ENCODE results near the gene RIPOR2.
"Not testable (repeated sequence)": the region's sequence is repeated elsewhere in the genome, so short reads cannot be mapped to it uniquely, and the experiment has no call there.

The RIPOR2 gene

DNA sequence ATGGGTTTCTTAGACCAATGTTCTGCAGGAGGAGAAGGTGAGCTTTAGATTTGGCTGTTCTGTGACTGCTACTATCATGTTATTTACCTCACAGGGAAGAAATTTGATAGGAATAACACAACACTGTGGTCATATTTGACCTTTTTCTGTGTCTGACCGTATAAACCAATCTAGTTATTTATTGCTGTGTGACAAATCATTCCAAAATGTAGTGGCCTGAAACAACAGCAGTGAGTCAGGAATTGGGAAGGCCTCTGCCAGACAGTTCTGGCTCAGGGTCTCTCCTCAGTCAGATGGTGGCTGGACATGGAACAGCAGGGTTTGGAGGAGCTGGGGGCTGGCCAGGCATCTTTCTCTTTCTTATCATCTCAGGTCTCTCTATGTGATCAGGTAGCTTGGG is 33.0 kb downstream of the RIPOR2 start:
- DNase-seq (ENCODE audit: low spot score) = no peak

DNA sequence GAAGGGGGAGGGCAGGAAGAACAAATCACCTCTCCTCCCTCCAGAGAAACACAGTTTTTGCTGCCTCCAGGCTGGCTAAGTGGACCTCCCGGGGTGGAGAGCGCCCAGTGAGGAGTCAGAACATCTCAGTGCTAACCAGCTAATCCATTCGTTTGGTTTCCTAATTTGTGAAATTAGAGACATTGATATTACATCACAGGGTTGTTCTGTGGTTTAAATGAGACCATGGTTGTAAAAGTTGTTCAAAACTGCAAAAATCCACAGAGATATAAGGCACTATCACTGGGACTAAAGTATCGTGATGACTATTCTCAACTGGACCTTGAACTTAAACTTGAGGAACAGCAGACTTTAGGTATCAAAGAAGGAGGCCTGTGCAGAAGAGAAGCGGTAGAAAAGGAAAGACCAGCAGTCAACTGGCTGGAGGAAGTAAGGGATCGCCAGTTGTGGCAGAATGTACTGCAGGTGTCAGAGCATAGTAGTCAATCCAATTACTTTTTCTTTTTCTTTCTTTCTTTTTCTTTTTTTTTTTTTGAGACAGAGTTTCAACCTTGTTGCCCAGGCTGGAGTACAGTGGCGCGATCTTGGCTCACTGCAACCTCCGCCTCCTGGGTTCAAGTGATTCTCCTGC is 33.9 kb downstream of the RIPOR2 start:
- DNase-seq (ENCODE audit: low spot score) = no peak

DNA sequence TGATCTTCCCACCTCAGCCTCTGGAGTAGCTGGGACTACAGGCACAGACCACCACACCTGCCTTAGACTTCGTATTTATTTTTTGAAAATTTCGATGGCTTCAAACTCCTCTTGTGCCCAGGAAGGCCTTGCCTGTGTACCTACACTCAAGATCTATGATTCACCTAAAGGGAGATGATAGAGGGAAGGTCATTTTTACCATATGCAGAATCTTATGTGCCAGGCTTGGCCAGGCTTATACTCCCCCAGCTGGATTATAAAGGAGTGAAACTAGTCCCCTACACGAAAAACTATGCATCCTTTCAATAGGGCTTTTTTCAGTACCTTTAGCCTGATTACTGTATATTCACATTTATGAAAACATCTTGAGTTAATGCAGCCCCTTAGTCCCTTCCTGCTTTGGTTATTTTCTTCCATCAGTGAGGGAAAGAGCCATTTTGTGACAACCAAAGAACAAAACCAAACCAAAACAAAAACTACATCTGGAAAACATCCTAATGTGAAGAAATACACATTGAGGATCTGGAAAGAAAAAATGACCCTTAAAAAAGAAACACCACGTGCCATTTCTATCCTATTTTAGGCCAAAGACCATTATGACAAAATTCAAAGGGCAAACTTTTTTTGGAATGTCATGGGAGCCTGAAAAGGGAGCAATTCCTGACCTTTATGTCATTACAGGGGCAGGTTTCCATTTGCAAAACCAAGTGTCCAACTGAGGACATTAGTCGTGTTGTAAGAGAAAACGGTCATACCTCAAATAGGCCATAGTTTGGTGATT is 34.7 kb downstream of the RIPOR2 start:
- DNase-seq (ENCODE audit: low spot score) = no peak

- no peak for DNase-seq (ENCODE audit: low spot score)
Observed at GRCh38 chr6:24899997-24900325, 35.8 kb downstream of the RIPOR2 start.

- DNase-seq (ENCODE audit: low spot score) = no peak
Observed at GRCh38 chr6:24899136-24899996, 36.4 kb downstream of the RIPOR2 start.

DNA sequence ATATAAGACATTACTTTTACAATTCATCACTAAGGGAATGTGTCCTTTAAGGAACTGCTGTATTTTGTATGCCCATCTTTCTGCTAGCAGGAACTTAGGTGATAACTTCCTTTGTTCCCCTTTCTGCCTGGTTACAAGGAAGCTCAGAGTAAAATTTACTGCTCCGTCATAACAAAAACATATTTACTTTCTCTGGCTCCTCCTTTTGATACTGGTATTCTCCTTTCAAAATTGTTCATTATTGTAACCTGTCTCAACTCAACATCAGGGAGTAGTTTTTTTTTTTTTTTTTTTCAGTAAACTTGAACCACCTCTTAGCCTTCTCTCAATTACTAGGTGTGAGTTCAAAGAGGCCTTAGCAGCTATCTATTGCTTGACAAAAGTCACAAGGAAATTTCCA is 37.1 kb downstream of the RIPOR2 start:
- DNase-seq (ENCODE audit: low spot score) = no peak

DNA sequence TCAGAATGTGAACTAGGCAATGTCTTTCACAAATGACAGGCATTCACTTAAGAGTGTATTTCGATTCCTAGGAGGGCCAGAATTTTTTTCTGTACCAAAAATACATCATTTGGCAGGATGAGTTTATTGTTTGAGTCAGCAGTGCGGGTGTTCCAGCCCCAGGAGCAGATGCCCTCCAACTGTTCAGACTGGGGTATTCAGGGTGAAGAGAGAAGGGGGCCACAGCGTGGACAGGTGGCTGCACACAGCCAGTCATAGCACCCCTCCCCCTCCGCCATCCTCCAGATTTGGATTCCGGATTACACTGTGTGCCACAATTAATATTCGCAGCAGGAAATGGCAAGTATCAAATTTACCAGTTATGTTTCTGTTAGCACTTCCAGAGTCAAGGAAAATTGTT is 38.6 kb downstream of the RIPOR2 start:
- no peak for DNase-seq (ENCODE audit: low spot score)

GRCh38 chr6:24893342-24893850 is 42.4 kb downstream of the RIPOR2 start:
- DNase-seq (ENCODE audit: low spot score) = no peak

DNA sequence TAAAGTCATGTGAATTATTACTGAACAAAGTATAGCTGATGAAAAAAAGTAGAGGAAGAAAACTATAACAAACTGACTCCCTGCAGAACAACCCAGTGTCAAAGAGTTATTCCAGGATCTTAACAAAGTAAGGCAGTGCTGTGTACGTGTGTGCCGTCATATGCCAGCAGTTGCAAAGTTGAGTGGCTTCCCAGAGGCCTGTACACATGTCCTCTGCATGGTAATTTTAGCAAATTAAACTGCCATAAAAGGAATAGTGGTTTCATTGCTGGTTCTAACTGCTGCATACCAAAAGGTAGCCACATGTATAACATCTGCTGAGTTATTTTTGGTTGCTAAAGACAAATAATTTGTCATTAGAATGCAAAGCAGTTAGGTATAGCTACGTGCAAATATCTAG is 44.8 kb downstream of the RIPOR2 start:
- DNase-seq (ENCODE audit: low spot score) = no peak

DNA sequence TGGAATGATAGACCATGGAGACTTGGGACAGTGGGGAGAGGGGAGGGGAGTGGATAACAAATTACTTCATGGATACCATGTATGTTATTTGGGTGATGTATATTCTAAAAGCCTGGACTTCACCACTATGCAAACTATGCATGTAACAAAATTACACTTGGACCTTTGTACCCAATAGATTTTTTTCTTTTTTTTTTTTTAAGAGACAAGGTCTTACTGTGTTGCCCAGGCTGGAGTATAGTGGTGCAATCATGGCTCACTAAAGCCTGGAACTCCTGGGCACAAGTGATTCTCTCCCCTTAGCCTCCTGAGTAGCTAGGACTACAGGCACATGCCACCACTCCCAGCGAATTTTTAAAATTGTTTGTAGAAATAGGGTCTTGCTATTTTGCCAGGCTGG is 45.3 kb downstream of the RIPOR2 start:
- no peak for DNase-seq (ENCODE audit: low spot score)

DNA sequence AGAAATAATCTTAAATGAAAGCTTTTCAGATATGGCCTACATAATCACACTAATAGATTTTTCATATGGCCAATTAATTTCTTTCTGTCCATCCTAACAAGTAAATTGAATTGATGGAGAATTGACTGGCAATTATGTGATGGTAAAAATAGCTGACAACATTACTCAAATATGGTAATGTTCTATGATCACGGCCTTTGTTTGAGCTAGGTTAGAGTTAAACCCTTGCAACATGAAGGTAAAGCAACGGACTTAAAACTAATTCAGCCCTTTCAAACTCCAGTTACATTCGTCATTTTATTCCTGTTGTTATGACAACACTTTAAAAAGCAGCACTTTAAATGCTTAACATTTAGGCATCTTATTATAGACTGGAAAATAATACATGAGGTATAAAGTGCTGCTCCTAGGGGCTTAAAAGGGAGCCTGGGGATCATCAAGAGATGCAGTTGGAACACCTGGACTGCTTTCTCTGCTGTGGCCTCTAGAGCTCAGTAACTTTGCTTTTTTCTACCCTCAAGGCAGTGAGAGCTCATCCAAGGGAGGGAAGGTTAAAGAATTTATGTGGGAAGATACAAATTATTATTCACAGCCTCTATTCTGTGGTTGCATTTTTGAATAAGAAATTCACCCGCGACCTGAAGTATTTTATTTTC is 46.9 kb downstream of the RIPOR2 start:
- DNase-seq (ENCODE audit: low spot score) = no peak

DNA sequence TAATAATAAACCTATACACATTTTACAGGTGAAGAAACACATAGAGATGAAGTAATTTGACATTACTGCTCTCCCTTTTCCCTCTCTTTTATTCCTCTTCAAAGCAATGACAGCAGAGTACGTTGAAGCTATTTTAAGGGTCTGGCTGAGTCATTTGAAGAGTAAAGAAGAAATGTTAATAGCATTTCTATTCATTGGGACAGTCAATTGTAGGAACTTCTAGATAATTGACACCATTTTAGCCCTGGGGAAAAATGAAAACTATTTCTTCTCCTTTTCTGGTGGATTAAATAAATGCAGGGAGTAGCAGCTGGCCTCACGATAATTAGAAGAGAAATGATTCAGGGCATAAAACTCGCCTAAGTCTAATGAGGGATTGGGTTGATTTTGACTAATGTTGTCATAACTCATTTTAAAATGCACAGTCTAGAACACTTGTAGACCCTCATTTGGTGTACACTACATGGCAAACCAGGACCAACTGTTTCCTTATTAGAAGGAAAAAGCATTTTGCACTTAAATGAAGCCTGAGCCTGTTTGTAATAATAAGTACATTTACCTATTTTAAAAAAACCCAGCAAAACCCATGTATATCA is 48.1 kb downstream of the RIPOR2 start:
- DNase-seq (ENCODE audit: low spot score) = no peak

DNA sequence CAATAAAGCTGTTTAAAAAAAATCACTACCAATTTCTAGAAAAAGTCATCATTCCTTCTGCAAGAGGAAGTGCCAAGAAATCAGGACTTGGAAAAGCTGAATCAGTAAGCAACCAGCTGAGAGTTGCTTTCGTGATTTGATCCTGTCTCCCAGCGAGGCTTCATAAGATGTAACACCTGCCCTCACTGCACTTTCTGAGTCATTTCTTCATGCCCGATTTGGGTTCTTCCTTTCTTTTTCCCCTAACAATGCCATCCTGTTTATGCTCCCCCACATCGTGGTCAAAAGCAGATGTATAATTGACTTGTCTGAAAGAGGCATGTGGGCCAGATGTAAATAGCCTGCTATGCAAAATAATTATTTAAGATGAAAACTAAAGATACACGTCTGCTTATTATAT is 52.1 kb downstream of the RIPOR2 start:
- DNase-seq (ENCODE audit: low spot score) = no peak

DNA sequence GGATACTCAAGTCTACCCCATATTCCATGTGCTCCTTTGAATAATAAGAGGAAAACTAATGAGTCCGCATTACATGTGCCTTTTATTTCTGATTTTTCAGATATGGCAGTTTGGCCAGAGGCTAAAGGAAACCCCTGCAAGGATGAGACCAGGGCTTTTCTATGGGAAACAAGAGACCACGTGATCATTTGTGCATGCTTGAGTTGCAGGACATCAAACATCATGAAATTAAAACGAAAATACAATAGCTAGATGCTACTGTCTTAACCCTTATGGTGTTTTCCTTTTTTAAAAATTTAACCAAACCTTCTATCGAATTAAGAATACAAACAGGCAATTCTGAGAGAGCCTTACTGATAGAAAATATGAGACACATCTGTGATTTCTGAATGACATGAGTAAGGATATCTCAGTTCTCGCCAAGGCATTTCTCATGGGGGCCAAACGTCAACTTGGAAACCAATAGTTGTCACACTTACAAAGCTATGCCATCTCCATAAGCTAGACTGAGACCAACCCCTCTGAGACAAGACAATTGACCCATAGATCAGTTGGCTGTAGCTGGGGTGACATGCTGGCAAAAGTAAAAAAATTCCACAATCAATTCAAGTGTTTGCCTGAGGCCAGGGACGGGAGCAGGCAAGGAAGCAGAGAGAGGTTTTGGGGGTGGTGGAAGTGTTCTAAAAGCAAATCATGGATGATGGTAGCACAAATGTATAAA is 52.8 kb downstream of the RIPOR2 start:
- DNase-seq (ENCODE audit: low spot score) = no peak

DNA sequence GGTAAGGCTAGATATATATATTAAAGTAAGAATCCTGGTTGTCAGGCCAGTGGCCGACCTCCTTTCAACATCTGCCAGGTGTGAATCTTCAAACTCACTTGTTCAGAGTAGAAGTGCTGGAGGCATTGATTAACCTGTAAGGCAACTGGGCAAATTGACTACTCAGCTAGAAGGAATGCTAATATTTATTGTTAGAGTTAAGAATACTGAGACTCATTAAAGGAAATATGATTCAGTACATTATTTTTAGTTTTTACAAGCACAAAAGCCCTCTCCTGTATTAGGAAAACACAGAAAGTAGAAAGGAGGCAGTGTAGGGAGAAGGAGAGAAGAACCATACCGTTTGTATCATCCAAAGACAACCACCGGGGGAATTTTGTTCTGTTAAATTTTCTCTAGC is 53.5 kb downstream of the RIPOR2 start:
- DNase-seq (ENCODE audit: low spot score) = no peak

DNA sequence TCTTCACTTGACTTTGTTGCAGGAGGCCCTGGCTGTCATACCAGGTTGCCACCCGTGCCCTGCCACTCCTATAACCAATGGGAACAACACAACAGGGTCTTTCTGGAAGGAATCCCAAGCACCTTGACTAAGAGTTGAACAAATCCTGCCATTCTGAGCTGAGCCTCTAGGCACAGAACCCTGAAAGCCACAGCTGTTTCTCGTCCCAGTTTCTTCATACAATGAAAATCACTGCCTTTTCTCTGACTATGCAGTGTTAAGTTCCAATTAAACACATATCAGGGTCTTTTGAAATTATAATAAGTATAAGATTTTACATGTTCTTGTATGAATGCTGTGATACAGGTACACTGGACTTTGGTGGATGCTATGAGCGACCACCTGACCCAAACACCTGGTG is 54.4 kb downstream of the RIPOR2 start:
- DNase-seq (ENCODE audit: low spot score) = no peak

DNA sequence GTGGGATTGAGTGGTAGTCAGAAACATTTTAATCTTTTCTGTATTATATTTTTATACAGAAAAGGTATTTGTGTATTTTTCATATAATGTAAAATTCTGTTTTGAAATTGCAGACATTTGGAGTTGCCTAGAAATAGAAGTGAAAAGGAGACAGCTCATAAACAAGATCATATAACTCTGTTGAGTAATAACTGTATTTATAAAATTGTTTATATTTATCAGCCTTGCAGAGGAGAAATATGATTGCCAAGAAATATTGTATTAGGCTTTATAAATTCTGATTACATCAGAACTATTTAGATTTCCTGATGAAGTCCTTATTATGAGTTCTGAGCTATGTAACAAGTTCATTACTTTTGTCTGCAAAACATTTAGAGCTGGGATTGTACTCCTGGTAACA is 55.3 kb downstream of the RIPOR2 start:
- DNase-seq (ENCODE audit: low spot score) = no peak

DNA sequence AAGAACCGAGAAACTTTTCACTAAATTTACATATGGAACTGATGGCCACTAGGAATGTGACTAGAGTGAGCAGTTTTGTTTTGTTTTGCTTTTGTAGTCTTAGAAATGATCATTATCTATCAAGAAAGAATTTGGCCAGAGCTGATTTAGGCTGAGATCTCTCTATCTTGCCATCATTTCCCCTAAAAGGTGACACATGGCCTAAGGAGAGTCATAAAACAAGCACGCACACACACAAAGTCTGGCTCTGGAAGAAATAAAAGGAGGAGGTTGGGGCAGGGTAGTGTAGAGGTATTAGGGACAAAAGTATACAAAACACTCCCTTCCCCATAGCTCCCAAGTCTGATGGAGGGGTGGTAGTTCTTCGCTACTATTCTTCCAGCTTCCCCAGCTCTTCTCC is 56.4 kb downstream of the RIPOR2 start:
- no peak for DNase-seq (ENCODE audit: low spot score)

GRCh38 chr6:24877747-24878146 is 58.0 kb downstream of the RIPOR2 start:
- not testable (repeated sequence) for DNase-seq (ENCODE audit: low spot score)

DNA sequence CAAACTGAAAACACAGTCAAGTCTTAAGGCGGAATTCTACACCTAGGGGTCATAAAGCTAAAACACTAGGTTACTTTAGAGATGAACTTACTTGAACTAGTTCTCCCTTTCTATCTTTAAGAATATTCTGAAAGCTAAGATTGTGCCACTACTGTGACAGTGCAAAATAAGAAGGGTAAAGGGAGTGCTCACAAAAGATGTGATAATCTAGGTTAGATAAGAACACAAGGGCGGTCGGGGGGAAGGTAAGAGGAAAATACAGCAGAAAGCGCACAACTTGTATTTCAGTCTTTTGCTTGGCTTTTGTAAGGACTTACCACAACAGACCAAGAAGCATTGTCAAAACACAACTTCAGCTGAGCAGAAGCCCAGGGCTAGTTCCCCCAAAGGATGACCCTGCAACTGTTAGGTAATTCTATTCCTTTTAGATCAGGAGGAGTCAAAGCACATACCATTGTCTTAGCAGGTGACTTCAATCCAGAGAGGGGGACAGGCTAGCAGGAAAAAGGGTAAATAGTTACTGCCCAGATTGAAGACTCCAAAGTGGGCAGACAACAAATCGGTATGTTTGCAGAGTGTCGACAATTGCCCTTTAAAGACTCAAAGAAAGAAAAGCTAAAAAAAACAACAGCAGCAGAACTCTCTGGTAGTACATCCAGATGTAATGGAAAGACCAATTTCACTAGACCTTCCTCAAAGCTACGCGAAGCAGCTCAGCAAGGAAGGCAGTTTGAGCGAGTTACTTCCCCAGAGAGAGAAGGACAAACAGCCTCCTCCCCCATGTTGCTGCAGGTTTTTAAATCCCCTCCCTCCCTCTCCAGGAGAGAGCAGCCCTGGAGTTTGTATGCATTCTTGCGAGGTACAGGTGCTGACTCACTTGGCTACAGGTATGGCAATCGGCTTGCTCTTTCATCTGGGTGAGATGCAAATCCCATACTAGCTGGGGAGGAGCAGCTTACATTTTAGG is 59.0 kb downstream of the RIPOR2 start:
- peak; percentile 36 for DNase-seq (ENCODE audit: low spot score)

All from iPS-NIHi11 (cell line).